ENCODE measurements around the gene PLAC9.
"Not testable (repeated sequence)": the region's sequence is repeated elsewhere in the genome, so short reads cannot be mapped to it uniquely, and the experiment has no call there.

The PLAC9 gene

GRCh38 chr10:80132299-80133139 is at the start of gene PLAC9:
PLAC9 (plus strand) TSS chr10:80132730; CDS start chr10:80132763, 33 bp downstream.
- DNase-seq (ENCODE audit: low read depth) = no peak
- no peak for TF ChIP-seq POLR2A (IDR thresholded peaks at IDR 0.05; ENCODE audit: extremely low read depth, insufficient read length)
- TF ChIP-seq MAX (IDR thresholded peaks at IDR 0.05; ENCODE audit: low read depth, low read length) = no peak
- no peak for TF ChIP-seq MYC (IDR thresholded peaks at IDR 0.05; ENCODE audit: low read depth, low read length)
- no peak for TF ChIP-seq CTCF (IDR thresholded peaks at IDR 0.05; ENCODE audit: low read depth, low read length)
- H3K4me3 ChIP-seq (ENCODE audit: low read depth, low read length) = no peak within 1 kb of the TSS

GRCh38 chr10:80090121-80090520 is 42.4 kb upstream of the PLAC9 start:
- no peak for TF ChIP-seq MAX (IDR thresholded peaks at IDR 0.05; ENCODE audit: low read depth, low read length)
- TF ChIP-seq CTCF (IDR thresholded peaks at IDR 0.05; ENCODE audit: low read depth, low read length) = no peak
- no peak for TF ChIP-seq POLR2A (IDR thresholded peaks at IDR 0.05; ENCODE audit: extremely low read depth, insufficient read length)
- TF ChIP-seq MYC (IDR thresholded peaks at IDR 0.05; ENCODE audit: low read depth, low read length) = no peak
- H3K4me3 ChIP-seq (ENCODE audit: low read depth, low read length) = no peak overlapping the region
- no peak for DNase-seq (ENCODE audit: low read depth)

GRCh38 chr10:80094231-80094630 is 38.3 kb upstream of the PLAC9 start:
- H3K4me3 ChIP-seq (ENCODE audit: low read depth, low read length) = no peak overlapping the region
- DNase-seq (ENCODE audit: low read depth) = no peak
- TF ChIP-seq MYC (IDR thresholded peaks at IDR 0.05; ENCODE audit: low read depth, low read length) (no peak), POLR2A (IDR thresholded peaks at IDR 0.05; ENCODE audit: extremely low read depth, insufficient read length) (no peak), MAX (IDR thresholded peaks at IDR 0.05; ENCODE audit: low read depth, low read length) (no peak), CTCF (IDR thresholded peaks at IDR 0.05; ENCODE audit: low read depth, low read length) (no peak)

GRCh38 chr10:80098272-80098671 is 34.3 kb upstream of the PLAC9 start:
- not testable (repeated sequence) for DNase-seq (ENCODE audit: low read depth); H3K4me3 ChIP-seq (ENCODE audit: low read depth, low read length)

GRCh38 chr10:80099295-80099694 is 33.2 kb upstream of the PLAC9 start:
- not testable (repeated sequence) for DNase-seq (ENCODE audit: low read depth); H3K4me3 ChIP-seq (ENCODE audit: low read depth, low read length)

GRCh38 chr10:80100116-80100515 is 32.4 kb upstream of the PLAC9 start:
- TF ChIP-seq CTCF (IDR thresholded peaks at IDR 0.05; ENCODE audit: low read depth, low read length) = no peak
- H3K4me3 ChIP-seq (ENCODE audit: low read depth, low read length) = no peak overlapping the region
- no peak for DNase-seq (ENCODE audit: low read depth)

GRCh38 chr10:80100861-80101695 is 31.5 kb upstream of the PLAC9 start:
- H3K4me3 ChIP-seq (ENCODE audit: low read depth, low read length) = no peak overlapping the region
- DNase-seq (ENCODE audit: low read depth) = no peak
- TF ChIP-seq CTCF (IDR thresholded peaks at IDR 0.05; ENCODE audit: low read depth, low read length) = no peak
- no peak for TF ChIP-seq MYC (IDR thresholded peaks at IDR 0.05; ENCODE audit: low read depth, low read length)
- no peak for TF ChIP-seq POLR2A (IDR thresholded peaks at IDR 0.05; ENCODE audit: extremely low read depth, insufficient read length)
- TF ChIP-seq MAX (IDR thresholded peaks at IDR 0.05; ENCODE audit: low read depth, low read length) = no peak
